ENCODE results near the gene PCF11.
"Not testable (repeated sequence)": the region's sequence is repeated elsewhere in the genome, so short reads cannot be mapped to it uniquely, and the experiment has no call there.

DNA sequence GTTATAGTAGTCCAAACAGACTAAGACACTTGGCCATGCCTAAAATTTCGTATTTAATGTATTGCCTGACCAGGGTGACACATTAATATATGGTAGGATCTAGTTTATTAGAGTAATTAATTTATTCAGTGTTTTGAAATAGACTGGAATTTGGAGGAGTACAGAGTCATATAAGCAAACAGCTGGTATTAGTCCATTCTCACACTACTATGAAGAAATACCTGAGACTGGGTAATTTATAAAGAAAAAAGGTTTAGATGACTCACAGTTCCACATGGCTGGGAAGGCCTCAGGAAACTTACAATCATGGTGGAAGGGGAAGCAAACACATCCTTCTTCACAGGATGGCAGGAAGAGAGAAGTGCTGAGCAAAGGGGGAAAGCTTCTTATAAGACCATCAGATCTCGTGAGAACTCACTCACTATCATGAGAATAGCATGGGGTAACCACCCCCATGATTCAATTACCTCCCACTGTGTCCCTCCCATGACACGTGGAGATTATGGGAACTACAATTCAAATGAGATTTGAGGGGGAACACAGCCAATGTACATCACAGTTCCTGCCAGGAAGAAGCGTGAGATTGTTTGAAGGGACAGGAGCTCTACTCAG, 49.9 kb downstream of the PCF11 start:
- TF ChIP-seq, protein P1, sequence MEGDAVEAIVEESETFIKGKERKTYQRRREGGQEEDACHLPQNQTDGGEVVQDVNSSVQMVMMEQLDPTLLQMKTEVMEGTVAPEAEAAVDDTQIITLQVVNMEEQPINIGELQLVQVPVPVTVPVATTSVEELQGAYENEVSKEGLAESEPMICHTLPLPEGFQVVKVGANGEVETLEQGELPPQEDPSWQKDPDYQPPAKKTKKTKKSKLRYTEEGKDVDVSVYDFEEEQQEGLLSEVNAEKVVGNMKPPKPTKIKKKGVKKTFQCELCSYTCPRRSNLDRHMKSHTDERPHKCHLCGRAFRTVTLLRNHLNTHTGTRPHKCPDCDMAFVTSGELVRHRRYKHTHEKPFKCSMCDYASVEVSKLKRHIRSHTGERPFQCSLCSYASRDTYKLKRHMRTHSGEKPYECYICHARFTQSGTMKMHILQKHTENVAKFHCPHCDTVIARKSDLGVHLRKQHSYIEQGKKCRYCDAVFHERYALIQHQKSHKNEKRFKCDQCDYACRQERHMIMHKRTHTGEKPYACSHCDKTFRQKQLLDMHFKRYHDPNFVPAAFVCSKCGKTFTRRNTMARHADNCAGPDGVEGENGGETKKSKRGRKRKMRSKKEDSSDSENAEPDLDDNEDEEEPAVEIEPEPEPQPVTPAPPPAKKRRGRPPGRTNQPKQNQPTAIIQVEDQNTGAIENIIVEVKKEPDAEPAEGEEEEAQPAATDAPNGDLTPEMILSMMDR (IDR thresholded peaks at IDR 0.05): not testable (repeated sequence)
- not testable (repeated sequence) for TF ChIP-seq POLR2A (IDR thresholded peaks at IDR 0.05)

Data from sigmoid colon (tissue), 3 donors.